ENCODE results near the gene PDGFD. TPM values are rescaled to one million over a fixed set of nuclear protein-coding genes. Genes with fewer than 3 reads are reported as not detected.

Gene PDGFD
- total RNA-seq, 1 experiment from 2014 or later, result 1.7 TPM

DNA sequence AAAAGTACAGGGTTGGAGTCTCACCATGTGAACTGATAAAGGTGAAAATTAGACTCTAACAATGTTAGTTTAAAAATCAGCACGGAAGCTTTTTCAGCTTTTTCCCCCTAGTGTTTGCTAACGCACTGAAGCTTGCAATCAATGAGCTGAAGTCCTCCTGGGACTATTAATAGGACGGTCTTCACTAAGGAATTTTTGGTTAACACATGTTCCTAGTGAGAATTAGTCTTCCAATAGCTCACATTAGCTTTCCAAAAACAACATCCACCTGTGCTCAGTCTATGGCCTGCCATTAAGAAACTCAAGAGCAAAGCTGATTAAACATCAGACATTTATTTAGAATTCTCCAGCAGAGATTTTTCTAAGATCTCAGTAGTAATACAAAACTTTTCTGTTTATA, 154.2 kb downstream of the PDGFD start:
- Histone ChIP-seq H3K18ac (ENCODE audit: insufficient read length, low read depth, low read length) (no peak overlapping the region), H3K56ac (ENCODE audit: insufficient read length, low read depth, low read length) (no peak overlapping the region), H3K23me2 (ENCODE audit: insufficient read length, low read depth, low read length, poor library complexity, severe bottlenecking) (no peaks in the 10 kb centered on the region), H3K14ac (ENCODE audit: insufficient read depth, low read length) (no peak overlapping the region), H2BK120ac (ENCODE audit: low read depth, low read length, poor library complexity, severe bottlenecking) (no peak overlapping the region), H3K27me3 (ENCODE audit: insufficient read depth, low read length) (no peaks in the 10 kb centered on the region), H2BK5ac (ENCODE audit: insufficient read length, low read length) (no peak overlapping the region), H3K4ac (ENCODE audit: low read depth, low read length) (no peak overlapping the region), H3K79me2 (ENCODE audit: insufficient read depth, low read length) (no peaks in the 10 kb centered on the region), H3K4me2 (ENCODE audit: insufficient read depth, insufficient read length, low read length) (no peak overlapping the region), H3K9ac (ENCODE audit: extremely low read depth, insufficient read length, low read length) (no peak overlapping the region), H3K23ac (ENCODE audit: insufficient read length, low read depth, low read length) (no peak overlapping the region), H2BK15ac (ENCODE audit: low read depth, low read length) (no peak overlapping the region), H3K79me1 (ENCODE audit: insufficient read depth, low read depth, low read length, poor library complexity, severe bottlenecking) (no peaks in the 10 kb centered on the region), H2AK5ac (ENCODE audit: insufficient read length, low read length) (no peak overlapping the region), H3K27ac (ENCODE audit: insufficient read length, low read depth, low read length) (no peak overlapping the region), H2BK12ac (ENCODE audit: insufficient read length, low read depth, low read length) (no peak overlapping the region), H2AFZ (ENCODE audit: low read length) (no peak overlapping the region), H4K20me1 (ENCODE audit: control insufficient read depth, insufficient read depth, insufficient read length) (no peaks in the 10 kb centered on the region), H4K91ac (ENCODE audit: insufficient read length, low read depth, low read length) (no peak overlapping the region), H3T11ph (ENCODE audit: low read length) (no peak overlapping the region), H3K9me3 (ENCODE audit: control insufficient read depth, low read depth, low read length) (no peaks in the 10 kb centered on the region), H2BK20ac (ENCODE audit: low read depth, low read length, poor library complexity, severe bottlenecking) (no peak overlapping the region), H3K4me1 (ENCODE audit: insufficient read depth, low read length) (no peaks in the 10 kb centered on the region), H4K5ac (ENCODE audit: insufficient read length, low read depth, low read length) (no peak overlapping the region), H4K8ac (replicated peaks; ENCODE audit: insufficient read length, low read depth, low read length) (no peak overlapping the region)
- no peak for DNase-seq
- TF ChIP-seq, protein P1, sequence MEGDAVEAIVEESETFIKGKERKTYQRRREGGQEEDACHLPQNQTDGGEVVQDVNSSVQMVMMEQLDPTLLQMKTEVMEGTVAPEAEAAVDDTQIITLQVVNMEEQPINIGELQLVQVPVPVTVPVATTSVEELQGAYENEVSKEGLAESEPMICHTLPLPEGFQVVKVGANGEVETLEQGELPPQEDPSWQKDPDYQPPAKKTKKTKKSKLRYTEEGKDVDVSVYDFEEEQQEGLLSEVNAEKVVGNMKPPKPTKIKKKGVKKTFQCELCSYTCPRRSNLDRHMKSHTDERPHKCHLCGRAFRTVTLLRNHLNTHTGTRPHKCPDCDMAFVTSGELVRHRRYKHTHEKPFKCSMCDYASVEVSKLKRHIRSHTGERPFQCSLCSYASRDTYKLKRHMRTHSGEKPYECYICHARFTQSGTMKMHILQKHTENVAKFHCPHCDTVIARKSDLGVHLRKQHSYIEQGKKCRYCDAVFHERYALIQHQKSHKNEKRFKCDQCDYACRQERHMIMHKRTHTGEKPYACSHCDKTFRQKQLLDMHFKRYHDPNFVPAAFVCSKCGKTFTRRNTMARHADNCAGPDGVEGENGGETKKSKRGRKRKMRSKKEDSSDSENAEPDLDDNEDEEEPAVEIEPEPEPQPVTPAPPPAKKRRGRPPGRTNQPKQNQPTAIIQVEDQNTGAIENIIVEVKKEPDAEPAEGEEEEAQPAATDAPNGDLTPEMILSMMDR (conservative IDR thresholded peaks at IDR 0.05), result no peak; the same call in 2 of the 3 replicates
- H3K4me1 Mint-ChIP-seq, result peaks cover 3% of the 10 kb centered on the region in 2 experiments; a peak in 2 of 4 replicates
- H3K9me3 Mint-ChIP-seq, result no peaks in the 10 kb centered on the region
- no peaks in the 10 kb centered on the region; a peak in 1 of 7 replicates for H3K36me3 Mint-ChIP-seq (ENCODE audit: insufficient read depth in 1 of 3, low read depth in 3 of 3)
- no CpG with 5 or more reads among the region's 3 CpGs for WGBS (ENCODE audit: extremely low coverage, insufficient read length, low lambda C conversion rate)
- no peak overlapping the region for H3K4me3 Mint-ChIP-seq
- H3K27ac Mint-ChIP-seq, result no peak overlapping the region; a peak in 1 of 7 replicates
- no peaks in the 10 kb centered on the region for H3K27me3 Mint-ChIP-seq (ENCODE audit: low read depth)
